ENCODE data around the gene PPIF. TPM values are rescaled to one million over a fixed set of nuclear protein-coding genes. Genes with fewer than 3 reads are reported as not detected.

PPIF gene
- 5.8 TPM for total RNA-seq

DNA sequence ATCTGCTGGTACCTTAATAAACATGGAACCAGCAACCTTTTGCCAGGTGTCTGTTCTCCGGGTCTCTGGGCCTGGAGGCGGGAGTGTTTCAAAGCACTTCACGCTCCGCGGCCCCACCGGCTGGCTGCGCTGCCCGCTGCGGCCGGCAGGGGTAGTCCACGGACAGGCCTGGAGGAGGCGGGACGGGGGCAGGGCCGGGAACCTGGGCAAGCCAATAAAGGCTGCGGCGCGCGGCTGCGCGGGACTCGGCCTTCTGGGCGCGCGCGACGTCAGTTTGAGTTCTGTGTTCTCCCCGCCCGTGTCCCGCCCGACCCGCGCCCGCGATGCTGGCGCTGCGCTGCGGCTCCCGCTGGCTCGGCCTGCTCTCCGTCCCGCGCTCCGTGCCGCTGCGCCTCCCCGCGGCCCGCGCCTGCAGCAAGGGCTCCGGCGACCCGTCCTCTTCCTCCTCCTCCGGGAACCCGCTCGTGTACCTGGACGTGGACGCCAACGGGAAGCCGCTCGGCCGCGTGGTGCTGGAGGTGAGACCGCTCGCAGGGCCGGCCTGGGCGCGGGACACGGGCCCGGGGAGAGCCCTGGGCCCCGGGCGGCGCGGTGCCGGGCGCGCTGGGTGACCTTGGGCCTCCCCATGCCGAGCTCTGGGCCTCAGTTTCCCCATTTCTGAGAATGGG, at the start of gene PPIF:
TSS of gene PPIF (plus strand) at position 244 of the 668 bp plus-strand sequence. CDS start at position 324, 80 bp downstream.
- peak; percentile 92 for DNase-seq

DNA sequence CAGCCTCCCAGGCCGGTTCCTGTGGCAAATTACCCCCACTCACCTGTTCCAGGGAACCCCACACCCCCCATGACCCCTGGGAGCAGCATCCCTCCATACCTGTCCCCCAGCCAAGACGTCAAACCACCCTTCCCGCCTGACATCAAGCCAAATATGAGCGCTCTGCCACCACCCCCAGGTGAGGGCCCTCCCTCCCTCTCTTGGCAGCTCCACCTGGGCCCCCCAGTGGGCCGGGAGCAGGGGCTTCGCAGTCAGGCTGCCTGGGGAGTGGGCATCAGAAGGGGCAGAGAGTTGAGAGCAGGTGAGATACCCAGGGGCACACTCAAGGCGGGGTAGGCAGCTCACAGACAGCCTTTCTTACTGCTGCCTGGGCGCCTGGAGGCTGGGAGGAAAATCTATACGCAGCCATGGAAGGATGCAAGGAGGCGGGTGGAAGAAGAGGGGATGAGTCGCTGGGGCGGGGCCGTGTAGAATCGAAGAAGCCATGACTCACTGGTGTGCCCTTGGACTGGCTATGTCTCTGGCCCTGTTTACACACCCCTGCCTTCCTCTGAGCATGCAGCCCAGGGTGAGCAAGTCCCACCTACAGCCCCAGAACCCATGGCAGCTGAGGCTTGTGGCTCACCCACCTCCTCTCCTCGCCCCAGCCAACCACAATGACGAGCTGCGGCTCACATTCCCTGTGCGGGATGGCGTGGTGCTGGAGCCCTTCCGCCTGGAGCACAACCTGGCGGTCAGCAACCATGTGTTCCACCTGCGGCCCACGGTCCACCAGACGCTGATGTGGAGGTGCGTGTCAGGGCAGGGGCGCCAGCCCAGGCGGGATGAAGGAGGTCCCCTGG, 48.6 kb upstream of the PPIF start:
- no peak for DNase-seq

GRCh38 chr10:79299397-79300241, 47.6 kb upstream of the PPIF start:
- DNase-seq: no peak

DNA sequence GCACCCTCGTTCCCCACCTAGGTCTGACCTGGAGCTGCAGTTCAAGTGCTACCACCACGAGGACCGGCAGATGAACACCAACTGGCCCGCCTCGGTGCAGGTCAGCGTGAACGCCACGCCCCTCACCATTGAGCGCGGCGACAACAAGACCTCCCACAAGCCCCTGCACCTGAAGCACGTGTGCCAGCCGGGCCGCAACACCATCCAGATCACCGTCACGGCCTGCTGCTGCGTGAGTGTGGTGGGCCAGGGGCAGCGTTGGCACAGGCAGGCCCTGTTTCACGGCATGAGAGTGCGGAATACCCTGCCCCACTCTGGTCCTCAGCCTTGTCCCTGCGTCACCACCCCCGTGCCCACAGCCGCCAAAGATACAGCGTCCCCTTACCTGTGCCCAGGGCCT, 46.6 kb upstream of the PPIF start:
- DNase-seq: no peak

DNA sequence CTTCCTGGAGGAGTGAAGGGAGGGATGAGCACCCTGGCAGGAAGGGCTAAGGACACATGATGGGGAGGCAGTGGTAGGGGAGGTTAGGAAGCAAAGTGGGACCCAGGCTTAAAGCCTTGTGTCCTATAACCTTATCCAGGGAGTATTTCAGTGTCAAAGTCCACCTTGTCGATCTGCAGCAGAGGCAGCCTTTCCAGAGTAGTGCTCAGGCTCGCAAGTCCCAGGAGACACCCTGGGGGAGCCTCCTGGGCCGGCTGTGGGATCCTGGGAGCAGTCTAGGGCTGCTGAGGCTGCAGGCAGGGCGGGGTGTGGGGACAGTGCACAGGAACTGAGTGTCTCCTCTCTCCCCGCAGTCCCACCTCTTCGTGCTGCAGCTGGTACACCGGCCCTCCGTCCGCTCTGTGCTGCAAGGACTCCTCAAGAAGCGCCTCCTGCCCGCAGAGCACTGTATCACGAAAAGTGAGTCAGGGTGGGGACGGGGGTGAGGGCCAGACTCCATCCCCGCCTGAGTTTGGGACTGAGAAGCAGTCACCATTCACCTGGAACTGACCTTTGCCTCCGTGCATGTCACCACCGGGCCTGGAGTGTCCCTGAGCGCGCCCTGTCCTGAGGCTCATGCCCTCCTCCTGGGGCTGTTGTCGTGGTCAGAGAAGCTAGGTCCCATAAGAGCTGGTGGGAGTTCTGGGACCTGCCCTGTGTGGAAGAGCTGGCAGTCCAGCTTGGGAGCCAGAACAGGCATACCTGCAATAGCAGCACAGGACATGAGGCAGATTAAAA, 45.3 kb upstream of the PPIF start:
- no peak for DNase-seq

GRCh38 chr10:79303631-79304478, 43.4 kb upstream of the PPIF start:
- no peak for DNase-seq

GRCh38 chr10:79304479-79305087, 42.7 kb upstream of the PPIF start:
- DNase-seq: no peak

DNA sequence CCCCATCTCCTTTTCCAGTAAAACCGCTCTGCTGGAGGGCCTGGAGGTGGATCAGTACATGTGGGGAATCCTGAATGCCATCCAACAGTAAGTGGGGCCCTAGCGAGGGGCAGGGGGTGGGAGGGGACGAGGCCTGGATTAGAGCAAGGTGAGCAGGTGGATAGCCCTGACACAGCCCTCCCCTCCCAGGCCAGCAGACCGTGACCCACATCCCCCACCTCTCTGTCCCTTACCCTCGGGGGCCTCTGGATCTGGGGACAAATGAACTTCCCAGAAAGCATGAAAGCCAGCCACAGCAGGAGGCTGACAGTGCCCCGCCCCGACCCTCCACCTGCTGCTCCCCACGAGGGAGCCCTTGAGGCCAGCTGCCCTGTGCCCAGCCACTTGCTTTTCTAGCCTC, 41.8 kb upstream of the PPIF start:
- no peak for DNase-seq

GRCh38 chr10:79305988-79306387, 41.3 kb upstream of the PPIF start:
- DNase-seq: no peak

GRCh38 chr10:79306644-79307220, 40.5 kb upstream of the PPIF start:
- no peak for DNase-seq

GRCh38 chr10:79308016-79308415, 39.3 kb upstream of the PPIF start:
- DNase-seq: no peak

GRCh38 chr10:79308969-79309665, 38.2 kb upstream of the PPIF start:
- DNase-seq: no peak

- no peak for DNase-seq
These were observed 36.9 kb upstream of the PPIF start for GRCh38 chr10:79310200-79310865.

- no peak for DNase-seq
These were observed 36.2 kb upstream of the PPIF start for GRCh38 chr10:79310911-79311573.

DNA sequence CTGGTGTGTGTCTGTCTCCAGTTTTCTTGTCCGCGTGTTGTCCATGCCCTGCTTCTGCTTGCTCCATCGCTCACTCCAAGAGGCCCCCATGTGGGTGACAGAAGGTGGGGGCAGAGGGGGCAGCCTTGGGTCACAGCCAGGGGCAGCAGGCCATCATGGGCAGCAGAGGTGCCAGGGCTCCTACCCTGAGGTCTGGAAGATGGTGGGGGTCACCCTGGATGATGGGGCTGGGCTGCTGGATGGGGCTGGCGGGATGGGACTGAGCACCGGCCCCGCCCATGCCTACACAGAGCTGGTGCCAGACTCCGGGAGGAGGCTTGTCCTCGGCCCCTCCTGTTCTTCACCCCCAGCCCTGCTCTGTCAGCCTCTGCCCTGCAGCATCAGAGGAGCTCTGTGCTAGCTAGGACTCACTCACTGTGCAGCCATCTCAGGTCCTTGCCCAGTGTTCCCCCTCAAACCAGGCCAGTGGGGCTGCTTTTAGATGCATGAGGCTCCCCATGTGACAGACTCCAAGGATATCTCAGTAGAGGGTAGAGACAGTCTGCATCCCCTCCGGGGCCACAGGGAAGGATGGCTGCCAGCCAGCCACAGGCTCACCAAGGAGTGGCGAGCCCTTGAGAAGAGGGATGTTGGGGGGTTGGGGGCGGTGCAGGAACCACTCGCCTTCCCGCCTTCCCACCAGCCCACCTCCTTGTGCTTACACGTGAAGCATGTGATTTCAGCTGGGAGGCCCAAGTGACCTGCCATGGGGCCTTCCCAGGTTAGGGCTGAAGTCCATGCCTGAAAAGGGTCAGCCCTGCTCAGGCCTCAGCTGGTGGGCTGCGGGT, 35.5 kb upstream of the PPIF start:
- DNase-seq: no peak

DNA sequence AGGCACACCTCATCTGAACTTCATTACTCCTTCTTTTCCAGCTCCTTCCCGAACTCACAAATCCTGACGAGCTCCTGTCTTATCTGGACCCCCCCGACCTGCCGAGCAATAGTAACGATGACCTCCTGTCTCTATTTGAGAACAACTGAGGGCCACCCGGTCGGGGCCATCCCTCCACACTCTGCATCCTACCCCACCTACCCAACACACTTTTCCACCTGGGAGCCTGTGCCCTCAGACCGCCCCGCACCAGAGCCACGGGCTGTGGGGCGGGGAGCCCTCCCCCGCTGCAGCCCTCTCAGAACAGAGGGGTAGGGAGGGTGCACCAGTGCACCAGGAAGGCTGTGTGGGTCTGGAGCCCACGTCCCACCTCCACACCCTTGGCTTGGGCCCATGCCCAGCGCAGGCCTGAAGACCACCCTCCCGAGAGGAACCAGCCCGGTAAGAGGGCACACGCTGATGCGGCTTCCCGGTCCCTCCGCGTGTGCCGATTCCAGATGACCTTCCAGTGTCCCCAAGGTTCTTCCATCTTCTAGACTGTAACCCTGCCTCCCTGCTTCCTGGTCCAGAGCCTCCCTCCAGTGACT, 34.6 kb upstream of the PPIF start:
- no peak for DNase-seq

DNA sequence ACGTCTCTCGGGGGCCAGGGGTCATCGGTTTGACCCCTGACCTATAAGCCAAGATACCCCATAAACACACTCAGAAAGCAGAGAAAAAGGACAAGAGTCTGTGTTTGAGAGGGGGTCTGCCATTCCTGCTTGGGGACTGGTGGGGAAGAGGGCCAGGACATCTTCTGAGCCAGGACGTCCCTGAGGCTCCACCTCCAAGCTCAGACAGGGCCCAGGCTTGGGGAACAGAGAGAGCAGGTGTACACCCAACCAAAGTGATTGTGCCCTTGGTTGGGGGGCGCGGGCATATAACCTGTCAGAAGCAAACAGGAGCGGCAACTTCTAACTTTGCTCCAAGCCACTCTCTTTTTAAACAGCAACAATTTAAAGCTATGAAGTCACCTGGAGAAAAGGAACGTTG, 33.9 kb upstream of the PPIF start:
- no peak for DNase-seq
